HG02870 (cell line): ENCODE results near the gene IRGC.

Source experiments
- ATAC-seq: cut with Tn5 transposase; IDR thresholded peaks from one replicate; pipeline ENCODE4 v1.9.1; 2021; ENCODE audit warnings: mild to moderate bottlenecking, moderate library complexity; ENCODE audit not compliant: unreplicated experiment

The IRGC gene

DNA sequence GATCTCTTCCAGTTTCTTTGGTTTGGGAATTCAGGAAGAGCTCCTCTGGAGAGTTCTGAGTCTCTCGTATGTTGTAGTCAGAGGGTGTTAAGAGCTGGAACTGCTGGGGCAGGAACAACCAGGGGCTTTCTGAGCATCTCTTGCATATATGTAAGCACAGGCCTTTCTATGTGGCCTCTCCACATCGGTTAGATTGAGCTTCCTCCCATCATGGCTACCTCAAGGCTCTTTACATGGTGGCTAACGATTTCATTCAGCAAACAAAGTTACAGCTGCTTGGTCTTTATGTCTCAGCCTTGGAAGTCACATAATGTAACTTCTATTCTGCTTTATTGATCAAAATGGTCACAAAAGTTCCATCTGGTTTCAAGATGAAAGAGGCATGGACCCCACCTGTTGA, 25.4 kb upstream of the IRGC start:
- no peak for ATAC-seq

DNA sequence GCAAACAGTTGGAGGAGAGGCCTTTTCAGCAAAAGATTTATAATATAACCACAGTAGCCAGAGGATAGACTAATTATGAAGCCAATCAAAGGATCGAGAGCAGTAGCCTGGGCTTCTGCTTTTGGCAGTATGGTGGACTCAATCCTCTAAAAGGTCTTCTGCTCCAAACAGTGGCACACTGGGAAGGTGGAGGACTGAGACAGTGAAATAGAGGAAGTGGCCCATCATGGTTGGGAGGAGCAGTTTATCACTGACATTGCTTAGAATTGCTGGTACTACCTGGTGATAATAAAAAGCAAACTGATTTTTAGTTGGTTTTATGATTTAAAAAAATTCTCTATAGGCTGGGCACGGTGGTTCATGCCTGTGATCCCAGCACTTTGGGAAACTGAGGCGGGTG, 25.0 kb upstream of the IRGC start:
- no peak for ATAC-seq

DNA sequence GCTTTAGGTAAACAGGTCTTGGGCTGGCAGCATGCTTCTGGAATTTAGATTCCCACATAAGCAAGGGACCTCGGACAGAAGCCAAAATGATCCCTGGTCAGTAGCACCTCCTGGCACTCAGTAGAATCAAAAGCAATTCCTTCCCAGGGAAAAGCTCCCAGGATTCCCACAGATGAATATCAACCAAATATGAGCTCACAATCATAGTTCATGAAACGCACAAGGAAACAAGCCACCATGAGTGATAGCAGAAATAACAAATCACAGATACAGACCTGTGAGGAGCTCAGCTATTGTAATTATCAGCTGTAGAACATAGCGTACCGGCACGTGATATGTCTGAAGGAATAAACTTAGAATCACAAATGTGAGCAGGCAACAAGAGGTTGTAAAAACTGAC, 24.1 kb upstream of the IRGC start:
- no peak for ATAC-seq

DNA sequence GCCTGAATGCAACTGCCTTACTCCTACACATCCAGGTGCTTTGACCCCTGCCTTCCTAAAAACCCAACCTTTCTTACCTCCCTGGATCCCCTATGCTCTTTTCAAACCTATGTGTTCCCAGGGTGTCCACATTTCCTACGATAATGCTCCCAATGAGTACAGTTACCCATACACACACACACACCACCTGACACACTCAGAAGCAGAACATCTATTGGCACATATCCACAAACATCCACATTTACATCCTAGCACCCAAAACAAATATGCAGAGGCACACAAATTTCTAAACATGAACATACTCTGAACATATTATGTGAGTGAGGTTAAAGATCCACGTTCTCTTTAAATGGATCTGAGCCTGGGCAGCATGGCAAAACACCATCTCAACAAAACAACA, 23.5 kb upstream of the IRGC start:
- no peak for ATAC-seq

DNA sequence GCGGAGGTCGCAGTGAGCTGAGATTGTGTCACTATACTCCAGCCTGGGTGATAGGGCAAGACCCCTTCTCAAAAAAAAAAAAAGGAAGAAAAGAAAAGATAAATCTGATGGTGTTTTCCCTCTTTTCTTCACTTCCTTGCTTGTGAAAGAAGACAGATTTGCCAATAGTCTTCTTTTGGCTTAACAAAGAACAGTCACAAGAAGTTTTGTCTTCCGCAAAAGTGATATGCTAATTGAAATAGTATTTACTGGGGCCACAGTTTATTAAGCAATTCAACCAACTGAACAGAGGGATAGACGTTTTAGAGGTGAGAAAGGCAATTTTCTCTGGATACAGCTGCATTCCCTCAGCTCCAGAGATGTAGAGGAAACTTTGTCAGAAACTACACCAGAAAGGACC, 23.0 kb upstream of the IRGC start:
- no peak for ATAC-seq

DNA sequence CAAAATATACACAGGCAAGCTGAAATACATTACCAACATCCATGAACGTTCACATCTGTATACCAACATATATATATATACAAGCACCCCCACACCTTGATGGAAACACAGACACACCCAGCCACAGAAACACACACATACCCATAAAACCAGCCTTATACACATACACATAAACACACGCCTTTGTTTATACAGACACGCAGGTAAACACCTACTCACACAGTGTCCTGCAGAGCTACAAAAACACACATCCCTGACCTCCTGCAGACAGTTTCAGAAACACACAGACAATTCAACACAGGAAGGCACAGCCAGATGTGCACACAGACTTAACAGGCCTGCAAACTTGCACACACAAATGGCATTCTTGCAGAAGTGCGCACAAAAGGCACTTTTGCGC, 21.3 kb upstream of the IRGC start:
- ATAC-seq = no peak

DNA sequence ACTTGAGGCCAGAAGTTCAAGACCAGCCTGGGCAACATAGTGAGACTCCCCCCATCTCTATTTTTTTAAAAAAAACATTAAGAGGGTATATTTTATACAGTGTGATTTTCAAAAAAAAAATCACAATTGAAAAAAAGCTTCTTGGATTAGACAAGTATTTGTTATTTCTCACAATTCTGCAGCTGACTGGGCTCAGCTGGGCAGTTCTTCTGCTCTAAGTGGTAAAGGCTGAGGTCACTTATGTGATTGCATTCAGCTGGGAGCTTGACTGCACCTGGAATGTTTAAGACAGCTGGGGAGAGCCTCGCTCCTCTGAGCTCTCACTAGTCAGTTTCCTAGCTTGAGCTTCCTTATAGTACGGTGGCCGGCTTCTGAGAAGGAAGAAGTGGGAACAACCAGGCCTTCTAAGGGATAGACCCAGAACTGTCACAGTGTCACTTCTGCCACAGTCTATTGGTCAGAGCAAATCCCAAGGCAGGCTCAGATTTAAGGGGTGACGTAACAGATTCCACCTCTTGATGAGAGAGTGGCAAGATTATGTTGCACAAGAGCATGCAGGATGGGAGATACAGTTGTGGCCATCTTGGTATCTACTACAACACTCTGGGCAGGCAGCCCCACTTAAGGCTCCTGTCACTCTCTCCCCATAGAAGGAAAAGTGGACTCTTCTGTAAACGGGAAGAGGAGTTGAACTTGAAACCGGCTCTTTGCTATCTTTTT, 19.7 kb upstream of the IRGC start:
- no peak for ATAC-seq

DNA sequence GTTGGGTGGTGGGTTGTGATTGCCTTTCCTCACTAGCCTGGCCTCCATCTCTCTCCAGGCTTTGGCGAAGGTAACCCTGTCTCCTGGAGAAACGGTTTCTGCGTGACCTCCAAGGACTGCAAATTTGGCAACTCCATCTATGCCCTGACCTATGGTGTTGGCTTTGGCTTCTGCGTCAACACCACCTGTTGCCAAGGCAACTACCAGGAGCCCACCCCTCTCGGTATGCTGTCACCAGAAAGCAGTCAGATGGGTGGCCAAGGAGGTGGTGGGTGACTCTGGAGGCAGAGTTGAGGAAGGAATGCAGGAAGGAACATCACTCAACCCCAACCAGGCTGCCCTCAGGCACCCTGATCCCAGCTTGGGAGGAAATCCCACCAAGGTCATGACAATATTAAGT, 18.6 kb upstream of the IRGC start:
- ATAC-seq = no peak

DNA sequence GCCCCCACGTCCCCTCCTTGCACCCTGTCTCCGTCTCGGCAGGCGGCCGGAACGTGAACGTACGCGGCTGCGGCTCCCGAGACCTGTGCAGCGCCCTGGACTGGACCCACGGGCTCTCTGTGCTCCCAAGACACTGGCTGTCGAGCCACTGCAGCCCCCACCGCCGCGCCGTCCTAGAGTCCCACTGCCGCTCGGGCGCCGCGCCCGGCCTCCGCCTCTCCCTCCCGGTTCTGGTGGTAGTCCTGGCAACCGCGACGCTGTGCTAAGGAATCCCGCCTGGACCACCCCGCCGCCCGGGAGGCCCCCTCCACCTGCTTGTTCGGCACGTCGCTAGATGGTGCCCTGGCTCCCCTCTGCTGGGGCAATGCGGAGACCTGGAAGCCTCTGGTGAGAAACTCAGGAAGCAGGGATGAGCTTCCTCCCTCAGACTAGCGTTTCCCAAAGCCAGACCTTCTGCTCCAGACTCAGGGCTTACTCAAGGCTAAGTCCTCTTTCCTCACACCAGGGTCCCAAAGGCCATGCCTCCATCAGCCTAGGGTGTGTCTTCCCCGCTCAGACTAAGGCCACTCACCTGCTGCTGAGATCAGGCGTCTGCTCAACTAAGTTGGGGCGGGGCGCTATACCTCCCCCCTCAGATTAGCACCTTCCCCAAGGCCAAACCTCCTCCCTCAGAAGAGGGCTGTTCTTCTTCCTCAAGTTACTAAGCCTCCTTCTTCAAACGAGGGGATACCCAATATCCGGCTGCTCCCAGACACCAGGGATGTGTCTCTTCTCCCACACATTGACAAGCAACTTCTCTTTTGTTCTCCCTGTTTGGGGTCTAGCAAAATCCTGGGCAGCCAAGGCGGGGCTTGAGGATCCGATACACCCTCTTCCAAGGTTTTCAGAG, 16.1 kb upstream of the IRGC start:
- no peak for ATAC-seq

DNA sequence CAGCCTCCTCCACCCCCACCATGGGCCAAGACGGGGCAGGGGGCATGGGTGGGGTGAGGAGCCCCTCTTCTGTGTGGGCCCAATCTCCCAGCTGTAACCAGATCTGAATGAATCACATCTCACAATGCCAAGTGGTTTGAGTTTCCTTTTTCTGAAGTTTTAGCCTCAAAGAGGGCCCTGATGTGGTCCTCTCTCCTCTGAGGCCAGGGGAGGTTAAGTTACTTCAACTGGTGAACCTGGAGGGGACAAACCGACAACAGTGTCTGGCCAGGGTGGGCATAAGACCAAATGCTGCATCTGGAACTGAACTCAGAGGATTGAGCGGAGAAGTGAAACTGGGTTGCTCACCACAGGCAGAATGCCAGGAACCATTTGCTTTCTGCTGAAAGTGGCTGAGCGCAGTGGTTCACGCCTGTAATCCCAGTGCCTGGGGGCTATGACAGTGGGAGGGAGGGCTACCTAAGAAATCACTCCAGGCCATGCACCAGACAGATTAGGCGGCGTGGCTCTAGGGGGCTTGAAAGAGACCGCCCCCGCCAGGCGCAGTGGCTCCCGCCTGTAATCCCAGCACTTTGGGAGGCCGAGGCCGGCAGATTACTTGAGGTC, 15.4 kb upstream of the IRGC start:
- no peak for ATAC-seq

DNA sequence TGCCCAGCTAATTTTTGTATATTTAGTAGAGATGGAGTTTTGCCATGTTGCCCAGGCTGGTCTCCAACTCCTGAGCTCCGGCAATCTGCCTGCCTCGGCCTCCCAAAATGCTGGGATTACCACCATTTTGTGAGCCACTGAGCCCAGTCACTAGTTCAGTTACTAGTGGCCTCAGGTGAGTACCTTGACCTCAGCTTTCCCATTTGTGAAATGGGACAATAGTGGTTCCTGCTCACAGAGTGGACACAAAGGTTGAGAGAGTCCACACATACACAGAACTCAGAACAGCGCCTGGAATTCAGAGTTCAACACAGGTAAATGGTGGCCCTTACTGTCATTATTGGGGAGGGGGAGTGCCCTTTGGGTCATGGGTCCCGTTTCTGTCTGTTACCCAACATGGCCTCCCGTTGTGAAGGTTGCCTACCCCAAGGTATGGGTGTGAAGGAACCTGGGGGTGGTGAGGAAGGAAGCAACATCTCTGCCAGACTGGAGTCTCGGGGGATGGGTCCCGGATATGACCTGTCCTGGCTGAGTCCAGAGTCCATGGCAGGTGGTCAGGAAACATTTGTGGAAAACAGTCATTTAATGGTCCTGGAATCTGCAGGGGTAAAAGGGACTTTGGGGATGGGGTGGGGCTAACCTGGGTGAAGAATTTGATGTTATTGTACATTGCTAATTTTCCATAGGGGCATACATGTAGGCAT, 11.7 kb upstream of the IRGC start:
- ATAC-seq = no peak

DNA sequence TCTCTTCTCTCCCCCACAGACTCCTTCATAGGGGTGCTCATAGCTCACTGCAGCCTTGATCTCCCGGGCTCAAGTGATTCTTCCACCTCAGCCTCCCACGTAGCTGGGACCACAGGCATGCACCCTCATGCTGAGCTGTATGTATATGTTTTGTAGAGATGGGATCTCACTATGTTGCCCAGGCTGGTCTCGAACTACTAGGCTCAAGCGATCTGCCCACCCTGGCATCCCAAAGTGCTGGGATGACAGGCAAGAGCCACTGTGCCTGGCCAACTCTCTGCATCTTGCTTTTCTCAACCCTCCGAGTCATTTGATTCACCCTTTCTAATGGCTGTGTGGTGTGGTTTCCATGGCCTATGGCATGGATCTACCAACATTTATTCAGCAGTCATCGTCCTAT, 10.1 kb upstream of the IRGC start:
- no peak for ATAC-seq

DNA sequence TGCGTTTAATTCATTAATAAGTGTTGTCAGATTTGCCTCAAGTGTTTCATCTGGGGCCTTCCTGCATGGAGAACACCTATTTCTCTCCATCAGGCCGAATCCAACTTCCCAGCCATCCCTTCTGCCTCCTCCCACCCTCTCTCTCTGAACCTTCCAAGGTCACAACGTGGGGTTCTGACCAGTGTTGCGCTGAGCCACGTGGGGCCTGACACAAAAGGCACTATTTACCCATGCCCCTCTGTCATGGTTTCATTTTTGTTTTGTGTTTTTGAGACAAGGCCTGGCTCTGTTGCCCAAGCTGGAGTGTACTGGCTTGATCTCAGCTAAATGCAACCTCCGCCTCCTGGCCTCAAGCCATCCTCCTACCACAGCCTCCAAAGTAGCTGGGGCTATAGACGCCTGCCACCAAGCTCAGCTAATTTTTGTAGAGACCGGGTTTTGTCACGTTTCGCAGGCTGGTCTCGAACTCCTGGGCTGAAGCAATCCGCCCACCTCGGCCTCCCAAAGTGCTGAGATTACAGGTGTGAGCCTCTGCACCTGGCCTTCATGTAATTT, 8.6 kb upstream of the IRGC start:
- ATAC-seq = no peak

DNA sequence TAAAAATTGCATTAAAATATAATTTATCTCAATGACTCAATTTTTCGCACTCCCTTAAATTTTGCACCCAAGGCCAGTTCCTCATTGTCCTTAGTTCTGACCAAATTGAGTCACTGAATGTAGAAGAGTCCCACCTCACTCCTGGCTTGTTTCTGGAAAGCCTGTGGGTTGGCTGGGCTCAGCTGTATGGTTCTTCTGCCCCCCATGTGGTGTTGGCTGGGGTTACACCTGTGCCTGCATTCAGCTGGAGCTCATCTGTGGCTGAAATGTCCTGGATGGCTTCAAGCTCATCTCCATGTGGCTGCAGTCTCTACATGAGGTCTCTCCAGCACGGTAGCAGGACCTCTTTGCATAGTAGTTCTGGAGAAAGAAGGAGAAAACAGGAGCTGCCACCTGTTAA, 7.2 kb upstream of the IRGC start:
- ATAC-seq = no peak

DNA sequence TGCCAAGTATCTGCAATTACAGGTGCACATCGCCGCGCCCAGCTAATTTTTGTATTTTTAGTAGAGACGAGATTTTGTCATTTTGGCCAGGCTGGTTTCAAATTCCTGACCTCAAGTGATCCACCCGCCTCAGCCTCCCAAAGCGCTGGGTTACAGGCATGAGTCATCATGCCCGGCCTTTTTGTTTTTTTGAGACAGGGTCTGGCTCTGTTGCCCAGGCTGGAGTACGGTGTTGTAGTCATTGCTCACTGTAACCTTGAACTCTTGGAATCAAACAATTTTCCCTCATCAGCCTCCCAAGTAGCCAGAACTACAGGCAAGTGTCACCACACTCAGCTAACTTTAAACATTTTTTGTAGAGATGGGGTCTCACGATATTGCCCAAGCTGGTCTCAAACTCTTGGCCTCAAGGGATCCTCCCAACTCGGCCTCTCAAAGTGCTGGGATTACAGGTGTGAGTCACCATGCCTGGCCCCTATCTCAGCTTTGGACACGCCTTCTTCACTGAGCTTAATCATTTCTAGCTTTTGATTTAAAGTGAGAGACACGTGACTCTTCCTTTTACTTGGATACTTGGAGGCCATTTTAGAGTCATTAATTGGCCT, 4.0 kb upstream of the IRGC start:
- ATAC-seq = no peak

DNA sequence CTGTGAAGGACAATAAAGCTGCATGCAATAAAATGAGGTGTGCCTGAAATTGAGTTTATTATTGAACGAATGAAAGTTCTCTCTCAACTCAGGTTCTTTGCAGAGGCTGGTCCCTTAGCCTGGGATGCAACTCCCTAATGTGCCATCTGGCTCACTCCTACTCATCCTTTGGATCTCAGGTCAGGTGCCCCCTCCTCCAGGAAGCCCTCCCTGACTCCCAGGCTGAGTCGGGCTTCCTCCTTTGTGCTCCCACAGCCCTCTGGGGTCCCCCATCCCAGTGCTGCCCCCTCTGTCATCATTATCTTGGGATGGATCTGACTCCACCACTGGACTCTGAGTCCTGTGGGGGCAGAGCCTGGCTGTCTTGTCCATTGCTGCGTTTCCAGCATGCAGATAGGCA, 2.7 kb upstream of the IRGC start:
- ATAC-seq = no peak

DNA sequence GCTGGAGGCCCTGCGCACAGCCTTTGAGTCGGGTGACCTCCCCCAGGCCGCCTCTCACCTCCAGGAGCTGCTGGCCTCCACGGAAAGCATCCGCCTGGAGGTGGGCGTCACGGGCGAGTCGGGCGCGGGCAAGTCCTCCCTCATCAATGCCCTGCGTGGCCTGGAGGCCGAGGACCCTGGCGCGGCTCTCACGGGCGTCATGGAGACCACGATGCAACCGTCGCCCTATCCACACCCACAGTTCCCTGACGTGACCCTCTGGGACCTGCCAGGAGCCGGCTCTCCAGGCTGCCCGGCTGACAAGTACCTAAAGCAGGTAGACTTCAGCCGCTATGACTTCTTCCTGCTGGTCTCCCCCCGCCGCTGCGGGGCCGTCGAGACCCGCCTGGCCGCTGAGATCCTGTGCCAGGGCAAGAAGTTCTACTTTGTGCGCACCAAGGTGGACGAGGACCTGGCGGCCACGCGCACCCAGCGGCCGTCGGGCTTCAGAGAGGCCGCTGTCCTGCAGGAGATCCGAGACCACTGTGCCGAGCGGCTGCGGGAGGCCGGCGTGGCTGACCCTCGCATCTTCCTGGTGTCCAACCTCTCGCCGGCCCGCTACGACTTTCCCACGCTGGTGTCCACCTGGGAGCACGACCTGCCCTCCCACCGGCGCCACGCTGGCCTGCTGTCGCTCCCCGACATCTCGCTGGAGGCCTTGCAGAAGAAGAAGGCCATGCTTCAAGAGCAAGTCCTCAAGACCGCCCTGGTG, 2.9 kb downstream of the IRGC start:
- ATAC-seq = no peak

DNA sequence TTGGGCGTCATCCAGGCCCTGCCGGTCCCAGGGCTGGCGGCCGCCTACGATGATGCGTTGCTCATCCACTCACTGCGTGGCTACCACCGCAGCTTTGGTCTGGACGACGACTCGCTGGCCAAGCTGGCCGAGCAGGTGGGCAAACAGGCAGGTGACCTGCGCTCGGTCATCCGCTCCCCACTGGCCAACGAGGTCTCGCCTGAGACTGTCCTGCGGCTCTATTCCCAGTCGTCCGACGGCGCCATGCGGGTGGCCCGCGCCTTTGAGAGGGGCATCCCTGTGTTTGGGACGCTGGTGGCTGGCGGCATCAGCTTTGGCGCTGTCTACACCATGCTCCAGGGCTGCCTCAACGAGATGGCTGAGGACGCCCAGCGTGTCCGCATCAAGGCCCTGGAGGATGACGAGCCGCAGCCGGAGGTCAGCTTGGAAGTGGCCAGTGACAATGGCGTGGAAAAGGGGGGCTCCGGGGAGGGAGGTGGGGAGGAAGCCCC, 3.5 kb downstream of the IRGC start:
- no peak for ATAC-seq

DNA sequence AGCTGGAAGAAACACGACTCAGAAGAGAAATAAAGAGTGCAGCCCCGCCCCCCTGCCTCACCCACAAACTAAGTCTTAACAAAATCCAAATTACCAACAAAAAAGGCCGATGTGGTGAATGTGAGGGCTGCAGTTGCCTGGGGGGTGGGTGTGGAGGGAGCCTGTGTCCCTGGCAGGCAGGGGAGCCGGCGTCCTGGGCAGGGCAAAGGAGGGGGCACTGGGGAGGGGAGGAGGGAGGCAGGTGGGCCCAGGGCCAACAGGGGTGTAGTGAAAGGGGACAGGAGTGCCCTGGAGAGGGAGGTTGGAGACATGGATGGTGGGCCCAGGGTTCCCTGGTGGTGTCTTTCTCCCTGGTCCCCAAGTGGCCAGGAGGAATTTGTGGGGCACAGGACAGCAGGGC, 4.0 kb downstream of the IRGC start:
- ATAC-seq = no peak

DNA sequence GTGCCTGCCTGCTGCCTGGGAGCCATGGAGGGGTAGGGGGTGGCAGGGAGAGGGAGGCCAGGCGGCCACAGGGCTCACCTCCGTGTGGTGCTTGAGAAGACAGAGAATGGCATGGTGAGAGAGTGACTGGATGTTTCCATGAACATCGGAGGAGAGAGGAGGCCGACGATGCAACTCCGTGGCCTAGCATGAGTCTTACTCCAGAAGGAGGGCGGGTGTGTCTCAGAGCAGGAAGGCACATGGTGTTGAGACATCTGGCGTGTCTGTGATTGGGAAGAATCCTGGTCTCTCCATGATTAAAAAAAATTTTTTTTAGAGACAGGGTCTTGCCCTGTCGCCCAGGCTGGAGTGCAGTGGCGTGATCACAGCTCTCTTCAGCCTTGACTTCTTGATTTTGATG, 5.1 kb downstream of the IRGC start:
- ATAC-seq = no peak
